ENCODE measurements around the gene CCHCR1. TPM values are rescaled to one million over a fixed set of nuclear protein-coding genes. Genes with fewer than 3 reads are reported as not detected.
A peak's percentile ranks its signal among the peaks of the same experiment; 100 is the strongest.
"Not testable (repeated sequence)": the region's sequence is repeated elsewhere in the genome, so short reads cannot be mapped to it uniquely, and the experiment has no call there.

Gene CCHCR1
- total RNA-seq, 2 donors from 2014 or later: 15.6 to 28.7 TPM

GRCh38 chr6:31165986-31166385 lies 8.4 kb upstream of the CCHCR1 start:
- Histone ChIP-seq H3K9me3 (no peaks in the 10 kb centered on the region), H3K27ac (no peak overlapping the region), H3K4me3 (no peak overlapping the region), H3K27me3 (no peaks in the 10 kb centered on the region), H3K36me3 (replicated peaks in 1 of 2; ENCODE audit: insufficient read depth in 1 of 2, low read depth in 2 of 2) (peaks cover 0 to 2% of the 10 kb centered on the region in 2 donors), H3K4me1 (peaks cover 9% of the 10 kb centered on the region)
- WGBS, 2 donors: 78 to 82% methylated on average over 5 of the region's 5 CpGs
- TF ChIP-seq CTCF (IDR thresholded peaks at IDR 0.05): no peak
- no peak for TF ChIP-seq POLR2A (IDR thresholded peaks at IDR 0.05)
- intact Hi-C loops (cut with DNase I): no loop called here
- ATAC-seq (no peak), DNase-seq (no peak)

GRCh38 chr6:31165064-31165832 lies 7.6 kb upstream of the CCHCR1 start:
- intact Hi-C loops (cut with DNase I); H3K36me3 ChIP-seq (replicated peaks in 1 of 2; ENCODE audit: insufficient read depth in 1 of 2, low read depth in 2 of 2); H3K27ac ChIP-seq; ATAC-seq; H3K9me3 ChIP-seq; H3K27me3 ChIP-seq; DNase-seq; H3K4me3 ChIP-seq; H3K4me1 ChIP-seq: not testable (repeated sequence)
- 81 to 89% methylated on average over 12 to 17 of the region's 17 CpGs for WGBS, 2 donors

- H3K4me3 ChIP-seq; H3K27ac ChIP-seq; intact Hi-C loops (cut with DNase I); ATAC-seq; H3K36me3 ChIP-seq (replicated peaks in 1 of 2; ENCODE audit: insufficient read depth in 1 of 2, low read depth in 2 of 2); H3K9me3 ChIP-seq; DNase-seq; H3K27me3 ChIP-seq: not testable (repeated sequence)
- peaks cover 12% of the 10 kb centered on the region for H3K4me1 ChIP-seq
- WGBS, 2 donors: 87 to 91% methylated on average over 8 to 9 of the region's 9 CpGs
Measured at GRCh38 chr6:31164475-31165063, 7.0 kb upstream of the CCHCR1 start.

- Histone ChIP-seq H3K27ac (peak overlapping the region in 2 of 4 donors; percentile 27 to 47), H3K9me3 (no peaks in the 10 kb centered on the region), H3K4me3 (no peak overlapping the region), H3K27me3 (no peaks in the 10 kb centered on the region), H3K36me3 (replicated peaks in 1 of 2; ENCODE audit: insufficient read depth in 1 of 2, low read depth in 2 of 2) (peaks cover 0 to 2% of the 10 kb centered on the region in 2 donors), H3K4me1 (peaks cover 19% of the 10 kb centered on the region)
- ATAC-seq: peak; percentile 76
- peak; percentile 57 to 87 (median 75) for DNase-seq
- TF ChIP-seq CTCF (IDR thresholded peaks at IDR 0.05) (no peak), POLR2A (IDR thresholded peaks at IDR 0.05) (no peak)
- intact Hi-C loops (cut with DNase I): no loop called here
Measured at GRCh38 chr6:31163922-31164321, 6.3 kb upstream of the CCHCR1 start.

GRCh38 chr6:31162463-31163165 lies 5.0 kb upstream of the CCHCR1 start:
- 64 to 82% methylated on average over 3 to 12 of the region's 13 CpGs for WGBS, 2 donors
- peaks cover 0 to 2% of the 10 kb centered on the region in 2 donors for H3K36me3 ChIP-seq (replicated peaks in 1 of 2; ENCODE audit: insufficient read depth in 1 of 2, low read depth in 2 of 2)
- ATAC-seq: no peak
- no peaks in the 10 kb centered on the region for H3K27me3 ChIP-seq
- H3K4me3 ChIP-seq: no peak overlapping the region
- H3K27ac ChIP-seq: no peak overlapping the region
- H3K9me3 ChIP-seq: no peaks in the 10 kb centered on the region
- no peak for DNase-seq
- TF ChIP-seq CTCF (IDR thresholded peaks at IDR 0.05): no peak
- intact Hi-C loops (cut with DNase I): no loop called here
- H3K4me1 ChIP-seq: peaks cover 20% of the 10 kb centered on the region

Measured in body of pancreas (tissue), 4 donors.